Inflammatory macrophage (primary cell): ENCODE data around the gene FUZ.

Experiments used
- DNase-seq, 2 donors: peaks; one replicate each; pipeline ENCODE4 v3.0.0-alpha.2; 2020 to 2022

Gene FUZ

DNA sequence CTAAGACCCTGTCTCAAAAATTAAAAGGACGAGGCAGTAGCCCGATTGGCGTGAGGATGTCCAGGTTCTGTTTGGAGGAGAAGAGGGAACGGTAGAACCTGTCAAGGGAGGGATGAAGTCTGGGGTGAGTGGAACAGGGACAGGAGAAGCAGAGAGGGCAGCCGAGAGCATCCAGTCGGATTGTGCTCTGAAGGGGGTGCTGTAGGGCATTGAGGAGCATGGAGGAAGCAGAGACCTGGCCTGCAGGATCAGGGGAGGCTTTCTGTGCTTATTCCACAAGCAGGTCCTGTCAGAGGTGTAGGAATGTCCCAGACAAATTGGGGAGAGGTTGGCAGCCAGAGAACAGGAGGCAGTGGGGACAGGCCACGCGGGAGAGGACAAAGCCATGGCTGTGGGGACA lies 32.2 kb downstream of the FUZ start:
- no peak for DNase-seq

DNA sequence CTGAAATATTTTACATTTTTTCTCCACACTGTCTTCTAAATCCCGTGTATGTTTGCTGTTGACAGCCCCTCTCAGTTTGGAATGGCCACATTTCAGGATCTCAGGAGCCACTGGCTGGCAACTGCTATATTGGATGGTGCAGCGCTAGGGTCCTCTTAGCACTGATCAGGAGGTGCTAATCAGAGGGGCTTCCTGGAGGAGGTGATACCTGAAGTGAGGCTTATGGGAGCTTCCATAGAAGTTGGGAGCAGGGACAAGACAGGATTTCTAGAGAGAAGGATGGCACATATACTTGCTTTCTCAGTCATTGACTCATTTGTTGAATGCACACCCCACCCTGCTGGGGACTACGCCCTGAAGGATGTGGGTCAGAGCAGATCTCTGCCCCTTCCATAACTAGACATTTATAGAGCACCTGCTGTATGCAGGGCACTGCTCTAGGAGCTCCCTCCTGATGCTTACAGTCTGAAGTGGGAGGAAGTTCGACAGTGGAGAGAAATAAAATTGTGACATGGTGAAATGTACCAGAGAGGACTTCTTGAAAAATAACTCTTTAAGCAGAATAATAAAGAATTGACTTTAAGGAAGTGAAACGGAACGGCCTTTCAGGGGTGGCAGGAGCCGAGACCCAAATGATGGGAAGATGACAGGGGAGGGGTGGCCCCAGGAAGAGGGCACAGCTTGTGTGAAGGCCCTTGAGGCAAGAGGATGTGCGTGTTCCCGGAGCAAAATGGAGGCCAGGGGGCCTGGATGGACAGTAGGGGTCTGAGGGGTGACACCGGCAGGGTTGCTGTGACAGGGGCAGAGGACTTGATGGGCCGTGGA lies 33.1 kb downstream of the FUZ start:
- DNase-seq, result peak; percentile 51 to 81

DNA sequence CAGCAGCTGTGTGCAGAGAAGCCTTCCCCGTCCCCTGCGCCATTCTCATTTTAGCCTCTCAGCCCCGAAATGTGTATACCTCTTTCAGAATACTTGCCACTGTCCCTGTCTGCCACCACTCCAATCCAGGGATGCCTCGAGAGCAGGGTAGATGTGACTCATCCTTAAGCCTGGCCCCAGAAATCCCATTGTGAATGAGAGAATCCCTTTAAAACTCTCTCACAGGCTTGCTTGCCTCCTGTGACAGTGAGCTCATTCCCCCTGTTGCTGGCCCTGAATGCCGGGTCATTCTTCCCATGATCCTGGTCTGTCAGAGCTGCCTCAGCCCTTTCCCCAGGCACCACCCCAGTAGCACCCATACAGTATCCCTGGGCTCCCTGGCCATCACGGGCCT lies 36.7 kb downstream of the FUZ start:
- no peak for DNase-seq

DNA sequence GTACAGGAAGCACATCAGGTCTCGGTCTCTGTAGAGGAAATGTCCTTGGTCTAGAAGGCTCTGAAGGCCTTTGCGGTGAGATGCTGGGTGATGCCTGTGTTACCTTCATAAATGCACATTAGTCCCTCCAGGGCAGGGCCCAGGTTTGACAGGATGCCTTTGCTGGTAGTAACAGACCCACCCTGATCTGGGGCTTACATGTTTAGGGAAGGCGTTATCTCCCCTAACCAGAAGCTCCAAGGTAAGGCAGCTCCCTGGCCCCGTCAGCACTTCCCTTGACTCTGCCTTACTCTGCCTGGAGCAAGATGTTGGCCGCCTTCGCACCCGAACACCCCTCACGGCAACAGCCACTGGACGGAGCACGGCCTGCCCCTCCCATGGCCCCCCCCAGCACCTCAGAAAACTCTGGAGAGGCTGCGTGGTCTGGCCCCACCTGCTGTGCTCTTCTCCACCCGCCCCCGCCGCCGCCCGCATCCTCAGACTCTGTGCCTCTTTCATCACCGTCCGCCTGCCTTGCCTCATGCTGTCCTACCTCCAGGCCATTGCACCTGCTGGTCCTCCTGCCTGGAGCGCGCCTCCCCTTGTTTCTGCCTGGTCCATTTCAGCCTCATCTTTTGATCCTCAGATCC lies 37.2 kb downstream of the FUZ start:
- no peak for DNase-seq

DNA sequence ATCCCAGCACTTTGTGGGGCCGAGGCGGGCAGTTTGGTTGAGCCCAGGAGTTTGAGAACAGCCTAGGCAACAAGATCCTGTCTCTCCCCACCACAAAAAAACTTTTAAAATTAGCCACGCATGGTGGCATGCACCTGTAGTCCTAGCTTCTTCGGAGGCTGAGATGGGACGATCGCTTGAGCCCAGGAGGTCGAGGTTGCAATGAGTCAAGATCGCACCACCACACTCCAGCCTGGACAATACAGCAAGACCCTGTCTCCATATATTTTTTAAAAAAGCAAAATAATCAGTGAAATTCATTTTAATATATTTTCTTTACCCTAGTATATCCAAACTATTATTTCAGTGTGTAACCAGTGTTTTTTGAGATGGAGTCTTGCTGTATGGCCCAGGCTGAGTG lies 38.1 kb downstream of the FUZ start:
- no peak for DNase-seq

DNA sequence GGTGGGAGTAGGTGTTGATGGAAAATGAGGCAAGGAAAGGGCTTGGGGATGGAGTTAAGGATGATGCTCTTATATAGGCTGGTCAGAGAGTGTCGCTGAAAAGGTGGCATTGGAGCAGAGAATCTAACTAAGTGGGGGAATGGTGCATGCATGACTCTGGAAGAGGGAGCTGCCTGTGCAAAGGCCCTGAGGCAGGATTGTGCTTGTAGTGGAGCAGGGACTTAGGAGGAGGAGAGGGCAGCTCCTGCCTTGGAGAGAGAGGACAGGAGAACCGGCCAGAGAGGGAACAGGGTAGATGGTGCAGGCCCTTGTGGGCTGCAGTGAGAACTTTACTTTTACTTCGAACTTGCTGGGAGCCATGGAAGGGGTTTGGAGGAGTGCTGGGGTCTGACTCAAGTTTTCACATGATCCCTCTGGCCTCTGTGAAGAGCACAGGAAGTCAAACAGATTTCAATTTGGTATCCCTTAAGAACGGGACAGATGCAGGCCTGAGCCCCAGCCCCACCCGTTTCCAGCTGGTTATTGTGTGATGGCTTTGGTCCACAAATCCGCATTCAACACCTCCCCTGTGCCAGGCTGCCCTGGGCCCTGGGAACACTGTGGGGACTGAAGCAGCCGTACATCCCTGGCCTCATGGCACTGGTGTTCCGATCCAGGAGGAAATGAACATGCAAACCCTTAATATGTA lies 39.3 kb downstream of the FUZ start:
- DNase-seq, result no peak

DNA sequence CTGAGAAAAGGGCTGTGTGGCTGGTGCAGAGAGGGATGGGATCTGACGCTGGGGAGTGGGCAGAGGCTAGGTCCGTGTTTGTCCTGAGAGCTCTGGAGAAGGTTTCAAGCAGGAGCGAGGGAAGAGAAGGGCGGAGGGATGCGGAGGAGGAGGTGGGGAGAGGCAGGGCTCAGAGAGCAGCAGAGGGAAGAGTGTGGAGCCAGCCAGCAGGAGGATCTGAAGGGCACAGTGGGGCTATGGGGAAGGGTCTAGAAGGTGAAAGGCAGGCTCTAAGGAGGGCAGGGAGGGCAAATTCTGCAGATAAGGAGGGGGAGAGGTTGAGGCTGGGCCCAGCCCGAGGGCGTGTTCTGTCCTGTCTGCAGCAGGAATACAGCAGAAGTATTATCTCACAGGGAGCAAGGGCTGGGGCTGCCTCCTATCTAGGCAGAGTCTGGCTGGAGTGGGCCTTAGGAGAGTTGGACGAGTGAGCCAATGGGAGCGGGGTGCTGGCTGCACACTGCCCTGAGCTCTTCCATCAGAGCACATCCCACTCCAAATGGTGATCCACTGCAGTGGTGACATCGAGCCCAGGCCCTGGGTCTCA lies 40.2 kb downstream of the FUZ start:
- no peak for DNase-seq

DNA sequence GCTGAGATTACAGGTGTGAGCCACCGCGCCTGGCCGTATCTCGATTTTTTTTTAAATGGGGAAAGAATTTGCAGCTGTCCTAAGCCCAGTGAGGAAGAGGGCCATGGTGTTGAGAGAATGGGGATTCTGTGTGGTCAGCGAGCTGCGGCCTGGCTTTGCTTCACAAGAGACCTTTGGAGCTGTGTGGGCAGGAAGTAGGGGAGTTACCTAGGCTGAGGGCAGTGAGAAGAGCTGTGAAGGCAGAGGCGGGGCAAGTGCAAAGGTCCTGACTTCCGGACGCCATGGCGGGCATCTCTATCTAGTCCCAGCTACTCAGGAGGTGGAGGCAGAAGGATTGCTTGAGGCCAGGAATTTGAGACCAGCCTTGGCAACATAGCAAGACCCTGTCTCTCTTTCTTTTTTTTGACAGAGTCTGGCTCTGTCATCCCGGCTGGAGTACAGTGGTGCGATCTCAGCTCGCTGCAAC lies 41.4 kb downstream of the FUZ start:
- no peak for DNase-seq

DNA sequence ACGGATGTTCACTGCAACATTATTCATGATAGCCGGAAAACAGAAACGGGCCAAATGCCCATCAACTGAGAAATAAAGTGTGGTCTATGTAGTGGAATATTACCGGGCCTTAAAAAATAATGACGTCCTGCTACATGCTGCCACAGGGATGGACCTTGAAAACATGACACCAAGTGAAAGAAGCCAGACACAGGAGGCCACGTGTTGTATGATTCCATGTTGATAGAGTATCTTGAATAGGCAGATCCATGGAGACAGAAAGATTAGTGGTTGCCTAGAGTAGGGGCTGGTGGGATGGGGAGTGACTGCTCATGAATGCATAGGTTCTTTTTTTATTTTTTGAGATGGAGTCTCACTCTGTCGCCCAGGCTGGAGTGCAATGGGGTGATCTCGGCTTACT lies 42.6 kb downstream of the FUZ start:
- DNase-seq, result no peak

DNA sequence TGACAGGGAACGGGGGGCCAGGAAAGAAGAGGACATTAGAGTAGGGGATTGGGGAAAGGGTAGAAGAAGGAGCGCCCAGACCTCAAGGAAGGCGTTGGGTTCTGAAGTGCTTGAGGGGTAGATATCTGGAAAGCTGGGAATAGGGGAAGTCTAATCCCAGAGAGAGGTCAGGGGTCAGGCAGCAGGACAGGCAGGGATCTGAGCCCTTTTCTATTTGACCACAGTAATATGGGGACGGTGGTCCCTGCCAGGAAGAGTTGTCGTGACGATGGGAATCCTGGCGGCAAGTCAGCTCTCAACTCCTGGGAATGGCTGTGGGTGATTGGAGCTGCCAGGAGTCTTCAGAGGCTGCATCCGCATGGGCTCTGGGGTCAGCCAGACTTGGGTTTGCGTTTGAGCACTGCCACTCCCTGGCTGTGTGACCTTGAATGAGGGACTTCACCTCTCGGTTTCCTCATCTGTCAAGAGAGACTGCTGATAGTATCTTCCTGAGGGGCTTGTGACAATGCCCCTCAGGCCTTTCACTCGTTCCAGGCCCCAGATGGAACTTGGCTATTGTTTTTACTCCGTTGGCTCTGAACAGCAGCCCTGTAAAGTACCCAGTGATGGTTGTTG lies 45.0 kb downstream of the FUZ start:
- no peak for DNase-seq

DNA sequence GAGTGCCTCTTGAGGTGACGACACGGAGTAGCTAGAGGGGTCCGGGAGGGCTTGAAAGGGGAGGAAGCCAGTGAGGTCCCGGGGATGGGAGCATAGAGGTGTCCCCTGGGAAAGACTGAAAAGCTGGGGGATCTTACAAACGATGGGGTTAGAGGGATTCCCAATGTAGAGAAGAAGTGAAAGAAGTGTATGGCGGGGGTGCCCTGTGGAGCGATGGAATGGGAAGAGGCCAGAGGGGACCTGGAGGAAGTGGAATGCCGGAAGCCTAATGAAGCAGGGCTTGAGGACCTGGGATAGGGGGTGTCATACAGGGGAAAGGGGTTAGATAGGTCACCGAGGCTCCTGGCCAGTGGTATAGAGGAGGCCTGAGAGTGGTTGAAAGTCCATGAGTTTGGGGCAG lies 45.7 kb downstream of the FUZ start:
- no peak for DNase-seq

DNA sequence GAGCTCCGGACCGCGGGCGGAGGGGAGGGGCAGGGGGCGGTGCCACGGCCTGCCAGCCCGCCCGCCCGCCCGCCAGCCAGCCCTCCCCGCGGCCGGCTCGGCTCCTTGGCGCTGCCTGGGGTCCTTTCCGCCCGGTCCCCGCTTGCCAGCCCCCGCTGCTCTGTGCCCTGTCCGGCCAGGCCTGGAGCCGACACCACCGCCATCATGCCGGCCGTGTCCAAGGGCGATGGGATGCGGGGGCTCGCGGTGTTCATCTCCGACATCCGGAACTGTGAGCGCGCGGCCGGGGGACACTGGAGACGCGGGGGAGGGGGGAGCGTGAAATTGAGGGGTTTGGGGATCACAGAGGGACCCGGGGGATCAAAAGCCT lies 46.2 kb downstream of the FUZ start, which contains the start of gene AP2A1:
AP2A1 (plus strand) TSS at position 72 of the 370 bp plus-strand sequence; CDS start at position 205, 133 bp downstream.
- no peak for DNase-seq

DNA sequence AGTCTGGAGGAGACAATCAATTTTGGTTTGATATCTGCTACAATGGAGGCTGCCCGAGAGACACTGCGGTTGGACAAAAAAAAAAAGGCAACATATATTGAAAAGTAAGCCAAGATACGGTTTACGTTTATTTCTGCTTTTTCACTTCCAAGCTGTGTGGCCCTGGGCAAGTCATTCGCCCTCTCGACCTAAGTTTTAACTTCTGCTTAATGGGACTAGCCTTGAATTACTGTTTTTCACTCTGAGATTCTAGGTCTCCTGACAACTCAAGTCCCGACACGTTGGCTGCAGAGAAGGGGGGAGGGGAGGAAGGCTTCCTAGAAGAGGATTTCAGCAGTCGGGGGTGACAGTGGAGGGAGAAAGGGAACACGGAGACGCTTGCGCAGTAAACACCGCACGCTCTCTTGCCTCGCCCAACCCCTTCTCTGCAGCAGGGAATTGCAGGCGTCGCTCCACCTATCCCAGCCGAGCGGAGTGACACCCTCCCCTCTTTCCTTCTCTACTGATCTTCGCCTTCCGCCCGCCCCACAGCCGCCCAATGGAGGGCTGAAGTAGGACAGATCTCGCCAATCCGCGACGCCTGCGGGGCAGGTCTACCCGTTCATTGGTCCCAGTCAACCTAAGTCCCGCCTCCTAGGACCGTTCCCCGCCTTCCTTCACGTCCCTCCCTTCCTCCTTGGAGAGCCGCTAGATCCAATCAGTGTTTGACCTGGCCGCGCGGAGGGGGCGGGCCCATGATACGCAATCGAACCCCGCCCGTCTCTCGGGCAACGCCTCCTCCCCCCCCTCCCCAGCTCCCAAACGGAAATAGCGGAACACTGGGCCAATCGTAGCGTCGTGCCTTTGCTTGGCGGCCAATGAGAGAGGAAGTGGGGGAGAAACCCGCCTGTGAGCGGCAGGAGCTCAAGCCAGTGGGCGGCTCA lies 46.8 kb downstream of the FUZ start:
- peak; percentile 100 for DNase-seq

DNA sequence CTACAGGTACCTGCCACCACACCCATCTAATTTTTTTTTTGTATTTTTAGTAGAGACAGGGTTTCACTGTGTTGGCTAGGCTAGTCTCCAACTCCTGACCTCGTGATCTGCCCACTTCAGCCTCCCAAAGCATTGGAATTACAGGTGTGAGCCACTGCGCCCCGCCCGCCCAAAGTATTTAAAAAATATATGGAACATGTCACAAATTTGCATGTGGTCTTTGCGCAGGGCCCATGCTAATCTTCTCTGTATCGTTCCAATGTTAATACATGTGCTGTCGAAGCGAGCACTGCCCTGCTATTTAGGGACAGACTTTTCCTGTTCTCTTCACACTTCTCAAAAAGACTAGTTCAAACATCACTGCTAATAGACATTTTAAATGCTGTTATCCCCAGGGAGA lies 48.8 kb downstream of the FUZ start:
- DNase-seq, result no peak

DNA sequence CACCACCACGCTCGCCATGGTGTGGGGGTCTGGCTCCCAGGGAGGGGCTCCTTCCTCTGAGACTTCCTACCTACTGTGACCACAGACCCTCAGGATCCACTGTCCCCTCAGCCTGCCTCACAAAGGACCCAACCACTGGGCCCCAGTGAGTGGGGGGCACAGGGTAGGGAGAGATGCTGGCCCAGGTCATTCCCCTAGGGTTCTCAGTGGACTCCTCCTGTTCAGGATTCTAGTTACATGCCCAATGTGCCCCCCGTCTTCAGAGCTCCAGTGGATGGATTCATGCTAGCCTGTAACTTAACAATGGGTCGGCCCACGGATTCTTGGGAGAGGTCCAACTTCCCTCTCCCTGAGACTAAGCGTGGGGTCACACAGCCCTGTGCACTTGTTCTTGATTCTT lies 49.9 kb downstream of the FUZ start, which contains the start of gene TSKS:
TSKS (minus strand) TSS at position 77 of the 400 bp plus-strand sequence; CDS start at position 18, 59 bp downstream.
- peak; percentile 33 to 56 for DNase-seq

DNA sequence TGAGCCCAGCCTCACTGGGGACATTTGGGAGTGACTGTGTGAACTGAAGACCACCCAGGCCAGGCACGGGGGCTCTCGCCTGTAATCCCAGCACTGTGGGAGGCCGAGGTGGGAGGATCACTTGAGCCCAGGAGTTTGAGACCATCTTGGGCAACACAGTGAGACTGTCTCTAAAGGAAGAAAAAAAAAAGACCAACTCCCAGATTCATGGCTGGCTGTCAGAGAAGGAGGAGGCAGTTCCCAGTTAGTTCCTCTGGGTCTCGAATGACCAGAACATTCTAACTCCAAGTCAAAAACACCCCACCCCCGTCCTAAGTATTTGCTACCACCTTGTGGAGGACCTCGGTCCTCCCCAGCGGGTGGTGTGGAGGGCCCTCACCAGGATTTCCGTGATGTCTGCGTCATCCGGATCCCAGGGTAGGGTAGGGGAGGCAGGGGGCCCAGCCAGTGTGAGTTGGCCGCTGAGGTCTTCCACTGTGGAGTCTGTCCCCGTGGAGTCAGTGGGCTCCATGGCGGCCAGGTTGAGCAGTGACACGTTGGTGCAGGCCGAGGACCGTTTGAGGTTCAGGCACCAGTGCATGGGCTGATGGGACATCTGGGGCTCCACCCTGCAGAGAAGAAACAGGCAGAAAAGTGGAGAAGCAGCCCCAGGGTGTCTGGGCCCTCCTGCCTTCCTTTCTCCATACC lies 51.3 kb downstream of the FUZ start:
- peak; percentile 15 to 25 for DNase-seq

DNA sequence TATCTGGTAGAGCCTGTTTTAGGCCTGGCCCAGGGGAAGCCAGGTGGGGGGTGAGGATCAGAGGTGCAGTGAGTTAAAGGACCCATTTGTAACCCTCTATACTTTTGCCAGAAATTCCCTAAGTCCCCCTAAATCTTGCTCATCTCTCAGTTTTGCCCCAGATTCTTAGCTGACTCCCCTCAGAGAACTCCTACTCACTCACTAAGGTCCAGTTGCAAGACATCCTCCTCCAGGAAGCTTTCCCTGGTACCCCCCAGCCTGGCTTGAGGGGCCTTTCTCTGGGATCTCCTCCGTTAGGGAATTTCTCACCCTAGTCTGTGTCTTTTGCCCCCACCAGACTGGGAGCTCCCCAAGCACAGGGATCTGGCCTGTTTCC lies 51.9 kb downstream of the FUZ start:
- no peak for DNase-seq

DNA sequence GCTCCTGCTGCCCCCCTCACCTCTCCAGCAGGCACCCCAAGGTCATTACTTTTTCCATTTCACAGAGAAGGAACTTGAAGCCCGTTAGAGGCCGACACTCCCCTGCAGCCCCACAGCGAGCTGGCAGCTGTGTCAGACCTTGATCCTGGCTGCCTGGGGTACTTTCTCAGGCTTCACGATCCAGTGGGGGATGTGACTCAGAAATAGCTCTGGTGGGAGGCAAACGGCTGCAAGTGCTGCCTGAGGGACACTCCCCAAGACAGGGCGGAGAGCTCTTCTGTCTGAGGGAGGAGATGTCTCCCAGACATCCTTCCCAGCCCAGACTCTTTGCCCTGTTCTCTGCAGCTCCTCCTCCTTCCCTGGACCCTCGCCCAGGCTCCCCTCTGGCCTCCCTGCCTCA lies 54.8 kb downstream of the FUZ start:
- DNase-seq, result no peak
